GM23248 (cell line): ENCODE data around the gene HSP90AB1. TPM values are rescaled to one million over a fixed set of nuclear protein-coding genes. Genes with fewer than 3 reads are reported as not detected.
A peak's percentile ranks its signal among the peaks of the same experiment; 100 is the strongest.

ENCODE experiments used
- DNase-seq: peaks from one replicate; pipeline ENCODE4 v3.0.0-alpha.2; 2015
- H2AFZ ChIP-seq: fragments of 200-600 bp; sonication (generic); 2 replicates; pipeline ENCODE4 v1.6.1; 2016; ENCODE audit warnings: antibody characterized with exemption
- H3F3A ChIP-seq: fragments of 200-600 bp; sonication (generic); 2 replicates; pipeline ENCODE4 v1.6.1; 2016; ENCODE audit warnings: mild to moderate bottlenecking, antibody characterized with exemption, mixed run types; ENCODE audit not compliant: insufficient read depth
- H3K27ac ChIP-seq: fragments of 200-600 bp; sonication (generic); 2 replicates; pipeline ENCODE4 v1.5.1; 2016; ENCODE audit warnings: mild to moderate bottlenecking
- H3K27me3 ChIP-seq: fragments of 200-600 bp; sonication (generic); replicated peaks from 2 replicates; pipeline ENCODE4 v1.6.1; 2016; ENCODE audit warnings: mild to moderate bottlenecking; ENCODE audit not compliant: insufficient read depth
- H3K36me3 ChIP-seq: fragments of 200-600 bp; sonication (generic); 2 replicates; pipeline ENCODE4 v1.6.1; 2016; ENCODE audit warnings: low read depth, mild to moderate bottlenecking
- H3K4me1 ChIP-seq: fragments of 200-600 bp; sonication (generic); 2 replicates; pipeline ENCODE4 v1.6.1; 2016; ENCODE audit warnings: mild to moderate bottlenecking; ENCODE audit not compliant: insufficient read depth
- H3K4me2 ChIP-seq: fragments of 200-600 bp; sonication (generic); one replicate; pipeline ENCODE4 v1.6.1; 2016; ENCODE audit warnings: mild to moderate bottlenecking; ENCODE audit not compliant: unreplicated experiment
- H3K4me3 ChIP-seq: fragments of 200-600 bp; sonication (generic); 2 replicates; pipeline ENCODE4 v1.5.1; 2016; ENCODE audit warnings: mild to moderate bottlenecking
- H3K79me2 ChIP-seq: fragments of 200-600 bp; sonication (generic); 2 replicates; pipeline ENCODE4 v1.6.1; 2016; ENCODE audit warnings: mild to moderate bottlenecking; ENCODE audit not compliant: insufficient read depth
- H3K9ac ChIP-seq: fragments of 200-600 bp; sonication (generic); 2 replicates; pipeline ENCODE4 v1.6.1; 2016; ENCODE audit warnings: mild to moderate bottlenecking
- H3K9me2 ChIP-seq: fragments of 200-600 bp; sonication (generic); 2 replicates; pipeline ENCODE4 v1.6.1; 2016; ENCODE audit warnings: mixed run types, mild to moderate bottlenecking, moderate library complexity; ENCODE audit not compliant: insufficient read depth
- H3K9me3 ChIP-seq: fragments of 200-600 bp; sonication (generic); one replicate; pipeline ENCODE4 v1.6.1; 2017; ENCODE audit warnings: low read depth
- H4K20me1 ChIP-seq: fragments of 200-600 bp; sonication (generic); 2 replicates; pipeline ENCODE4 v1.6.0; 2016; ENCODE audit not compliant: insufficient read depth
- EZH2 ChIP-seq: fragments of 200-600 bp; sonication (generic); IDR thresholded peaks from 2 replicates; pipeline ENCODE4 v1.6.1; 2018; ENCODE audit warnings: antibody characterized with exemption, mild to moderate bottlenecking; ENCODE audit not compliant: insufficient read depth, poor library complexity, severe bottlenecking
- EZH2phosphoT487 ChIP-seq: fragments of 200-600 bp; sonication (generic); IDR thresholded peaks from 2 replicates; pipeline ENCODE4 v1.6.1; 2018; ENCODE audit warnings: antibody characterized with exemption, moderate library complexity, mild to moderate bottlenecking, low read depth; ENCODE audit not compliant: insufficient read depth
- whole genome bisulfite sequencing, 2 experiments: methylation state at CpG; one replicate each; pipeline ENCODE4 v1.1.6; 2015 to 2017; ENCODE audit warnings: low lambda C conversion rate in 2 of 2, low coverage in 1 of 2; ENCODE audit errors: missing lambda C conversion rate in 2 of 2; 5-methylcytosine and 5-hydroxymethylcytosine counted together
- in situ Hi-C: fragments of 300-500 bp; cut with MboI; formaldehyde crosslinking; loops from 2 replicates; pipeline ENCODE4 v1.15.0; 2020
- polyA plus RNA-seq: library from polyadenylated mRNA; unstranded; fragments of >200 nt; fragmentation: Nextera tagmentation; extraction: Ambion mirVana; gene quantifications from 2 replicates; pipeline ENCODE4 v1.2.1, GENCODE V29; 2016
- total RNA-seq: library from RNA; depleted of rRNA; stranded (reverse); fragments of >200 nt; shearing (Covaris generic); gene quantifications from 2 replicates; pipeline ENCODE4 v1.2.3, GENCODE V29; 2014

The HSP90AB1 gene
- total and polyA plus RNA-seq, 2 experiments from 2014 or later = 392 to 732 TPM

- H2AFZ ChIP-seq = peak overlapping the region; percentile 16
- in situ Hi-C loops = no loop called here
- H3K9me2 ChIP-seq = no peaks in the 10 kb centered on the region
- H3K4me3 ChIP-seq = no peak overlapping the region
- peaks cover 24% of the 10 kb centered on the region for H3K4me1 ChIP-seq
- peak overlapping the region; percentile 35 for H3K27ac ChIP-seq
- 6 to 9% methylated on average over 4 of the region's 4 CpGs for WGBS, 2 experiments
- TF ChIP-seq EZH2phosphoT487 (no peak), EZH2 (no peak)
- no peaks in the 10 kb centered on the region for H3K27me3 ChIP-seq
- H4K20me1 ChIP-seq = no peaks in the 10 kb centered on the region
- no peaks in the 10 kb centered on the region for H3K9me3 ChIP-seq
- H3K4me2 ChIP-seq = peak overlapping the region; percentile 35
- DNase-seq = peak; percentile 87
- H3K9ac ChIP-seq = peak overlapping the region; percentile 38; the same call in 1 of the 2 replicates
- no peaks in the 10 kb centered on the region; the same call in 1 of the 2 replicates for H3K79me2 ChIP-seq
- H3K36me3 ChIP-seq = no peaks in the 10 kb centered on the region
- peaks cover 19% of the 10 kb centered on the region for H3F3A ChIP-seq
These were observed 25.5 kb upstream of the HSP90AB1 start for GRCh38 chr6:44221291-44221960.

GRCh38 chr6:44221961-44222335, 25.0 kb upstream of the HSP90AB1 start:
- 50 to 55% methylated on average over 2 of the region's 2 CpGs for WGBS, 2 experiments
- H3K9me3 ChIP-seq = no peaks in the 10 kb centered on the region
- peaks cover 20% of the 10 kb centered on the region for H3K4me1 ChIP-seq
- no peaks in the 10 kb centered on the region for H3K27me3 ChIP-seq
- peak overlapping the region; percentile 16; the same call in 1 of the 2 replicates for H2AFZ ChIP-seq
- H3K27ac ChIP-seq = no peak overlapping the region
- H3F3A ChIP-seq = peaks cover 19% of the 10 kb centered on the region
- no peak overlapping the region for H3K4me3 ChIP-seq
- no peaks in the 10 kb centered on the region for H4K20me1 ChIP-seq
- no peaks in the 10 kb centered on the region; the same call in 1 of the 2 replicates for H3K79me2 ChIP-seq
- H3K9me2 ChIP-seq = no peaks in the 10 kb centered on the region
- no peak for TF ChIP-seq EZH2
- no peak for TF ChIP-seq EZH2phosphoT487
- in situ Hi-C loops = no loop called here
- no peaks in the 10 kb centered on the region for H3K36me3 ChIP-seq
- no peak for DNase-seq
- peak overlapping the region; percentile 35 for H3K4me2 ChIP-seq
- H3K9ac ChIP-seq = 0 out of 2 replicates have a peak overlapping the region, but pooled peaks have one; percentile 38

GRCh38 chr6:44222486-44223318, 24.2 kb upstream of the HSP90AB1 start:
- in situ Hi-C loops = no loop called here
- peak; percentile 45 for DNase-seq
- Histone ChIP-seq H3K79me2 (no peaks in the 10 kb centered on the region; the same call in 1 of the 2 replicates), H3F3A (peaks cover 19% of the 10 kb centered on the region), H2AFZ (peak overlapping the region; percentile 71), H3K9me2 (no peaks in the 10 kb centered on the region), H4K20me1 (no peaks in the 10 kb centered on the region), H3K9me3 (no peaks in the 10 kb centered on the region), H3K27ac (no peak overlapping the region), H3K9ac (peak overlapping the region; percentile 52; the same call in 1 of the 2 replicates), H3K27me3 (no peaks in the 10 kb centered on the region), H3K4me3 (peak overlapping the region; percentile 67), H3K4me2 (peak overlapping the region; percentile 60), H3K36me3 (no peaks in the 10 kb centered on the region), H3K4me1 (peaks cover 15% of the 10 kb centered on the region)
- no peak for TF ChIP-seq EZH2
- TF ChIP-seq EZH2phosphoT487 = no peak
- 5 to 7% methylated on average over 25 to 26 of the region's 26 CpGs for WGBS, 2 experiments

GRCh38 chr6:44223319-44224028, 23.4 kb upstream of the HSP90AB1 start, which contains the start of gene SLC29A1:
Gene SLC29A1 (plus strand): TSS chr6:44223595. CDS start chr6:44227314, 3,719 bp downstream.
- H3K27me3 ChIP-seq = no peaks in the 10 kb centered on the region
- peaks cover 20% of the 10 kb centered on the region for H3K4me1 ChIP-seq
- peak within 1 kb of the TSS; percentile 60 for H3K4me2 ChIP-seq
- H2AFZ ChIP-seq = peak within 1 kb of the TSS; percentile 71
- TF ChIP-seq EZH2 (no peak), EZH2phosphoT487 (no peak)
- H3K4me3 ChIP-seq = peak within 1 kb of the TSS; percentile 67
- peak; percentile 75 for DNase-seq
- no peaks in the 10 kb centered on the region for H4K20me1 ChIP-seq
- peak within 1 kb of the TSS; percentile 52 for H3K9ac ChIP-seq
- H3K79me2 ChIP-seq = no peaks in the 10 kb centered on the region; the same call in 1 of the 2 replicates
- no peak within 1 kb of the TSS for H3K27ac ChIP-seq
- in situ Hi-C loops = no loop called here
- H3K36me3 ChIP-seq = no peaks in the 10 kb centered on the region
- H3K9me3 ChIP-seq = no peaks in the 10 kb centered on the region
- no peaks in the 10 kb centered on the region for H3K9me2 ChIP-seq
- 0 to 1% methylated on average over 30 to 38 of the region's 73 CpGs for WGBS, 2 experiments
- peaks cover 14% of the 10 kb centered on the region for H3F3A ChIP-seq
